Gastroesophageal sphincter (tissue), 4 donors: ENCODE results near the gene NUDT4. TPM values are rescaled to one million over a fixed set of nuclear protein-coding genes. Genes with fewer than 3 reads are reported as not detected.

Source experiments
- ATAC-seq: fragments of 150-250 bp; one replicate; pipeline ENCODE4 v1.9.1; 2016; ENCODE audit warnings: mild to moderate bottlenecking, moderate library complexity
- H3K27ac ChIP-seq, 4 donors: fragments of 200-600 bp; sonication (generic) in 3 of 4; 1 replicate in 3 of 4; 2 replicates in 1 of 4; pipeline ENCODE4 v1.5.1; 2016 to 2019
- H3K27me3 ChIP-seq: fragments of 200-600 bp; sonication (generic); one replicate; pipeline ENCODE4 v1.5.1; 2019
- H3K36me3 ChIP-seq, 2 donors: fragments of 200-600 bp; sonication (generic); one replicate each; pipeline ENCODE4 v1.5.1; 2019; ENCODE audit warnings: control low read depth in 1 of 2
- H3K4me1 ChIP-seq, 3 donors: fragments of 200-600 bp; sonication (generic); 1 replicate in 2 of 3; 2 replicates in 1 of 3; pipeline ENCODE4 v1.5.1; 2016 to 2019; ENCODE audit warnings: control low read depth in 2 of 3
- H3K4me3 ChIP-seq, 2 donors: fragments of 200-600 bp; sonication (generic); one replicate each; pipeline ENCODE4 v1.5.1; 2019; ENCODE audit warnings: mild to moderate bottlenecking in 1 of 2, moderate library complexity in 1 of 2
- H3K9me3 ChIP-seq, 3 donors: fragments of 200-600 bp; sonication (generic); one replicate each; pipeline ENCODE4 v1.5.1; 2017 to 2019; ENCODE audit warnings: control low read depth in 2 of 3
- EP300 ChIP-seq: sonication (generic); formaldehyde crosslinking; IDR thresholded peaks from one replicate; pipeline ENCODE4 v1.6.1; 2017; ENCODE audit warnings: antibody characterized with exemption, mild to moderate bottlenecking
- POLR2A ChIP-seq, 2 donors: fragments of 450-650 bp; IDR thresholded peaks; one replicate each; pipeline ENCODE4 v1.6.1; 2017; ENCODE audit warnings: antibody characterized with exemption in 2 of 2, mild to moderate bottlenecking in 2 of 2, moderate library complexity in 1 of 2
- POLR2AphosphoS5 ChIP-seq: sonication (generic); formaldehyde crosslinking; IDR thresholded peaks from one replicate; pipeline ENCODE4 v1.6.1; 2017; ENCODE audit warnings: antibody characterized with exemption
- WGBS, 2 donors: methylation state at CpG; one replicate each; pipeline ENCODE4 v1.1.5; 2018; ENCODE audit warnings: low coverage in 1 of 2; 5-methylcytosine and 5-hydroxymethylcytosine counted together
- total RNA-seq, 4 donors: library from RNA; depleted of rRNA; stranded (reverse); fragments of >200 nt; gene quantifications; one replicate each; pipeline ENCODE4 v1.1.0, GENCODE V29; 2016
- TF ChIP-seq, protein P1 (sequence below), 4 experiments: fragments of 200-600 bp in 2 of 4; fragments of 450-650 bp in 2 of 4; sonication (generic) in 1 of 4; IDR thresholded peaks; one replicate each; pipeline ENCODE4 v1.5.1; 2017 to 2019; ENCODE audit warnings: antibody characterized with exemption in 4 of 4, mild to moderate bottlenecking in 2 of 4, moderate library complexity in 2 of 4

The NUDT4 gene
- total RNA-seq, 4 donors from 2014 or later: 91.2 to 146 (median 94.3) TPM

DNA sequence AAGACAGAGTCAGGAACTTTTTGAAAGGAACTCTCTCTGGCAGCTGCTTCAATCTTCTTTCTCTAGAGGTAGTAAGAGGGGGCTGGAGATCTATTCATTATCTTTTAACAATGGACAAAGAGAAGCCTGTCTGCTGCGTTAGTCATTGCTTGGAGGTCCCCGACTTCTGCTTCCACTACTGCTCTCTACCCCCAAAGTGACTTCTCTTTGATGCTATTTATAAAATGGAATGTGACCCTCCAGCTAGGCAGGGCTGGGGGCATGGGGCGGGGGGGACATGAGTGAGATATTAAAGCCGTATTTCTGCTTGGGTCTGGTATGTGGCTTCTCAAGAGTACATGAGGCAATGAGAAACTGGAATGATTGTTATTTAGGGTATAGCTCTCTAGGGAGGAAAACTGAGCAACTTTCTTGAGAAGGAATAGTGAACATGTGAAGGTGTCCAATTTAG lies 41.4 kb upstream of the NUDT4 start:
- H3K36me3 ChIP-seq: no peaks in the 10 kb centered on the region
- TF ChIP-seq POLR2AphosphoS5: no peak
- TF ChIP-seq, protein P1, sequence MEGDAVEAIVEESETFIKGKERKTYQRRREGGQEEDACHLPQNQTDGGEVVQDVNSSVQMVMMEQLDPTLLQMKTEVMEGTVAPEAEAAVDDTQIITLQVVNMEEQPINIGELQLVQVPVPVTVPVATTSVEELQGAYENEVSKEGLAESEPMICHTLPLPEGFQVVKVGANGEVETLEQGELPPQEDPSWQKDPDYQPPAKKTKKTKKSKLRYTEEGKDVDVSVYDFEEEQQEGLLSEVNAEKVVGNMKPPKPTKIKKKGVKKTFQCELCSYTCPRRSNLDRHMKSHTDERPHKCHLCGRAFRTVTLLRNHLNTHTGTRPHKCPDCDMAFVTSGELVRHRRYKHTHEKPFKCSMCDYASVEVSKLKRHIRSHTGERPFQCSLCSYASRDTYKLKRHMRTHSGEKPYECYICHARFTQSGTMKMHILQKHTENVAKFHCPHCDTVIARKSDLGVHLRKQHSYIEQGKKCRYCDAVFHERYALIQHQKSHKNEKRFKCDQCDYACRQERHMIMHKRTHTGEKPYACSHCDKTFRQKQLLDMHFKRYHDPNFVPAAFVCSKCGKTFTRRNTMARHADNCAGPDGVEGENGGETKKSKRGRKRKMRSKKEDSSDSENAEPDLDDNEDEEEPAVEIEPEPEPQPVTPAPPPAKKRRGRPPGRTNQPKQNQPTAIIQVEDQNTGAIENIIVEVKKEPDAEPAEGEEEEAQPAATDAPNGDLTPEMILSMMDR (IDR thresholded peaks at IDR 0.05): no peak
- no peak for TF ChIP-seq POLR2A (IDR thresholded peaks at IDR 0.05)
- TF ChIP-seq EP300: no peak
- no peak overlapping the region for H3K4me3 ChIP-seq
- no peaks in the 10 kb centered on the region for H3K27me3 ChIP-seq
- 25 to 32% methylated on average over 2 to 3 of the region's 4 CpGs for WGBS, 2 donors
- H3K27ac ChIP-seq: no peak overlapping the region
- ATAC-seq: no peak
- H3K9me3 ChIP-seq: no peaks in the 10 kb centered on the region
- H3K4me1 ChIP-seq: peaks cover 0 to 6% (median 0%) of the 10 kb centered on the region in 3 donors

DNA sequence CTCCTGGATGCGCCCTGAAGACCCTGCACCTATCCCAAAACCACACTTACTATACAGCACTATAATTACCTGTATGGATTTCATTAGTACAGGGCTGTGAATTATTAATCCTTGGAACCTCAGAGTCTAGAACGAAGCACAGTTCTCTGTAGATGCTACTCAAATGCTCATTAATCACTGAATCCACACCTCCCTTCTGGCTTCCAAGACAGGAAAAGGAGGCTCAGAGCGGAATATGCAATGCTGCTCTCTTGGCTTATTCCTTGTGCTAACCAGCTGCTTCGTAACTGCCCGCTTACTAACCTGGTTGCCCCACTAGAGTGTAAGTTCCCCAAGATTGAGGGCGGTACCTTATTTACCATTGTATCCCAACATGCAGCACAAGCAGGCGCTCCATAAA lies 39.1 kb upstream of the NUDT4 start:
- Histone ChIP-seq H3K27ac (no peak overlapping the region), H3K36me3 (no peaks in the 10 kb centered on the region), H3K4me1 (peaks cover 0 to 6% (median 0%) of the 10 kb centered on the region in 3 donors), H3K27me3 (no peaks in the 10 kb centered on the region), H3K9me3 (no peaks in the 10 kb centered on the region), H3K4me3 (no peak overlapping the region)
- WGBS, 2 donors: 85 to 91% methylated on average over 5 to 6 of the region's 7 CpGs
- ATAC-seq: no peak
- TF ChIP-seq, protein P1 (IDR thresholded peaks at IDR 0.05): no peak
- TF ChIP-seq EP300: no peak
- TF ChIP-seq POLR2A (IDR thresholded peaks at IDR 0.05): no peak
- no peak for TF ChIP-seq POLR2AphosphoS5

DNA sequence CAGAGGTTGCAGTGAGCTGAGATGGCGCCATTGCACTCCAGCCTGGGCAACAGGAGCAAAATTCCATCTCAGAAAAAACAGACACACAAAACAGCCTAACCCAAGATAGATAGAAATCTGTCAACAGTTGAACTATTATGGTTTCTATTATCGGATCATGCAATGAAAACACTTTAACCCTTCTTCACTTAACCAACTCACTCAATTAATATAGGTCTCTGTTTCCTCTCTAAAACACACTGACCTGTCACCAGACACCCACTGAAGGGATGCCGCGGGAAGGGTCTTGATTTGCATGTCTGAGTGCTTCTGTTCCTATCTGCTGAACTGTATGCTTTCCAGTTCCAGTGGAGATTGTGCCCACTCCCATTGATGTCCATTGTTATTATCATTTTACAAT lies 38.0 kb upstream of the NUDT4 start:
- H3K27ac ChIP-seq: no peak overlapping the region
- H3K9me3 ChIP-seq: no peaks in the 10 kb centered on the region
- H3K36me3 ChIP-seq: no peaks in the 10 kb centered on the region
- ATAC-seq: no peak
- 89 to 92% methylated on average over 3 to 4 of the region's 4 CpGs for WGBS, 2 donors
- peaks cover 0 to 6% (median 0%) of the 10 kb centered on the region in 3 donors for H3K4me1 ChIP-seq
- no peaks in the 10 kb centered on the region for H3K27me3 ChIP-seq
- no peak for TF ChIP-seq EP300
- TF ChIP-seq, protein P1 (IDR thresholded peaks at IDR 0.05): no peak
- TF ChIP-seq POLR2A (IDR thresholded peaks at IDR 0.05): no peak
- no peak for TF ChIP-seq POLR2AphosphoS5
- H3K4me3 ChIP-seq: no peak overlapping the region

DNA sequence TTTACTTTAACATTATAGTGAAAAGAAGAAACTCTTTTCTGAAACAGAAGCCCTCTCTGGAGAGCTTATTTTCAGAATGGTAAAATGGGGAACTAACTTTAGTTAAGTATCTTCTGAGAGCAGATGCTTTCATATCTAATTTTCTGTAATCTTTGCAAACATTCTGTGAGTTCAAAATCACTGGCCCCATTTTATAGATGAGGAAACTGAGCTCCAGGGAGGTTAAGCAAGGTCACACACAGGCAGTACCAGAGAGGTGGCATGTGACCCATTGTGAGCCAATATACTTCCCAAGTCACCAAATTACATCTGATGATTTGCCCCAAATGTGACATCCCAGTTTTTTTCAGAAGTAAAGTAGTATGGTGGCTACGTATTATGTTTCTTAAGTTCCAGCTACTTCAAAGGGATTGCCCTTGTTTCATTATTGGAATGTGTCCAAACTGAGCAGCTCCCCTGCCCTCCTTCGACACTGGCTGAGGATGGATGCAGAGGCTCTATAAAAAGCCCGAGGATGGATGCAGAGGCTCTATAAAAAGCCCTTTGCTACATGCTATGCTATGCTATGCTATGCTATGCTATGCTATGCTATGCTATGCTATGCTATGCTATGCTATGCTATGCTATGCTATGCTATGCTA lies 36.2 kb upstream of the NUDT4 start:
- peaks cover 0 to 3% (median 0%) of the 10 kb centered on the region in 3 donors for H3K4me1 ChIP-seq
- no peaks in the 10 kb centered on the region for H3K27me3 ChIP-seq
- H3K4me3 ChIP-seq: no peak overlapping the region
- H3K36me3 ChIP-seq: no peaks in the 10 kb centered on the region
- no peak overlapping the region for H3K27ac ChIP-seq
- WGBS, 2 donors: 40 to 65% methylated on average over 3 of the region's 3 CpGs
- ATAC-seq: no peak
- no peaks in the 10 kb centered on the region for H3K9me3 ChIP-seq
- TF ChIP-seq POLR2A (IDR thresholded peaks at IDR 0.05) (no peak), POLR2AphosphoS5 (no peak), EP300 (no peak)
- TF ChIP-seq, protein P1 (IDR thresholded peaks at IDR 0.05): no peak
